SHP77 (cell line): ENCODE results near the gene YAE1.

Experiments used
- DNase-seq, 2 experiments: peaks; one replicate each; lab custom pipeline; 2025; lab: John Stamatoyannopoulos, UW

YAE1 gene

DNA sequence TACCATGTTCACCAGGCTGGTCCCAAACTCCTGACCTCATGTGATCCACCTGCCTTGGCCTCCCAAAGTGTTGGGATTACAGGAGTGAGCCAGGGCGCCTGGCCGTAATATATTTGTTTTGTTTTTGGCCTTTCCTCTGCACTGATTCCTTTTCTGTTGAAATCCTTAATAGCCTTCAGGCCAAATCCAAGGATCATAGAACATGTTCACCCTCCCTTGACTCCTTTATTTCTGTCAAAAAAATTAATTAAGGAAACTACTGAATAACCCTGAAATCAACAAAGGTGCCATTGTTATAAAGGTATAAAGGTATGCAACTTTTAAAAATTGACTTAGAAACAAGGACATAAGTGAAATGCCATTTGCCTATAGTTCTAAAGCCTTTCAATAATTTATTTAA is 41.7 kb downstream of the YAE1 start:
- DNase-seq: no peak

DNA sequence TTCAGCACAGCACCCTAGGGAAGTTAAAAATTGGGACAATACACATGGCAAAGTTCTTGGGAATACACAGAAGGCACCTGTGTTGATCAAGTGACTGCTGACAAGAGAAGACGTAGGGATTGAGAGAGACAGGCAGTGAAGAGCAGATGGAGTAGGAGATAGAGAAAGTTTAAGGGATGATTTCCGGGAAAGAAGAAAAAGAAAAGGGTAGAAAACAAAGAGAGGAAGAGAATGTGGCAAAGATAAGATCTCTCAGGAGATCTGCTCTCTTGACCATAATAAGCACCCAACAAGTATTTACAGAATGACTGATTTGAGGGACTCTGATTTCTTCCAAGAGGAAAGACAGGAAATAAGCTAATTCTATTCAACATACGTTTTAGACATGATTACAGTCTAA is 42.1 kb downstream of the YAE1 start:
- no peak for DNase-seq

DNA sequence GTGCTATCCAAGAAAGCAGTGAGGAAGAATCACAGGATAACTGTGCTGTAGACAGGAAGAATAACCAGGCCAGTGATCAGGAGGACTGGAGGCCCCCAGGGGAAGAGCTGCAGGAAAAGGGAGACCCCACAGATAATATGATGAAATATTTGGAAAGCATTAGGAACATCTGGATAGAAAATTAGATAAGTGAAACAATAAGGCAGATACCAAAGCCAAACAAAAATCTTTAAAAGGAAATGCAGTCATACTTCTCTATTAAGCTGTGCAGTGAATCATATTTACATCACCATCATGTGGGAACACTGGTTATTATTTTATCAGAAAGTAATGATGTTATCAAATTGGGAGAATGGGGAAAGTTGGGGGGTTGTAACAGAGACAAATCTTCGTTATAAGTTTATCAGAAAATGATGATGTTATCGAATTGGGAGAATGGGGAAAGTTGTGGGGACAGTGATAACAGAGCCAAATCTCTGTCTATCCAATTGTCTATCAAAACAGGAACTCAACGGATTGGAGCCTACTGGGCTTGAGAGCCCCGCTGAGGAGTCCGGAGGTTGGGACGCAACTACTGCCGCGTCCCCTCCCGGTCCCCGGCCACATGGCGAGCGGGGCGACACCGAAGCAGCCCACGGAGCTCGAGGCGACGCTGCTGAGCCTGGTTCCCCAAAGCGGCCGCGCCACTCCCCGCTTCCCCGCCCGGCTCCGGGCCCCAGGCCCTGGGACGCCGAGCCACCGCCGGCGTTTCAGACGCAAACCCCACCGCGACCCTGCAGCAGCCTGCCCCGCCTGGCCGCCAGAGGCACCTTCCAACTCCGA is 43.1 kb downstream of the YAE1 start:
- no peak for DNase-seq

DNA sequence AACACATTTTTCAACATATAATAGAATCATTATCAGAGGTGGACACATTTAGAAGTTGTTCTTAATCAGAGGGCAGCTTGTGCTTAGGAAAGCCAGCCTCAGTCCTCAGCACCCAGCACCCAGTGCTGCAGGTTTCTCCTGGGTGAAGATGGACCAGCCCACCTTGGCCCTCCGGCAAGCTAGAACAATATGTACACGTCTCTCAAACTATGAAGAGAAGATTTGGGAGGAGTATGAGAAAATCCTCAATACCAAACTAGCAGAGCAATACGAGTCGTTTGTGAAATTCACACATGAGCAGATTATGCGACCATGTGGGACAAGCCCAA is 43.7 kb downstream of the YAE1 start:
- DNase-seq: no peak

DNA sequence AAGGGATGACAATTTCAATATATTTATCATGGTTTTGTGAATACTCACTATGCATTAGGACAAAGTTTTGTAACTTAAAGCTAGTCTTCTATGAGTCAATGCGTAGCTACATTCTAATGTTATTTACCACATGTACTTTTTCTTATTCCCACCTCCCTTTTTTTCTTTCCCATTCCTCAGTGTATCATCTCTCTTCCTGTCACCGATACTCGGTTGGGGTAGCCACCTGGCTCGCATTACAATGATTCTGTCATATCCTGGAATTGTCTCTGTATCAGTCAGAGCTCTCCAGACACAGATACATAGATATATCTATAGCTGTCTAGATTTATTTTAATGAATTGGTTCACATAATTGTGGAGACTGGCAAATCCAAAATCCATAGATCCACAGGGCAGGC is 47.4 kb downstream of the YAE1 start:
- no peak for DNase-seq

DNA sequence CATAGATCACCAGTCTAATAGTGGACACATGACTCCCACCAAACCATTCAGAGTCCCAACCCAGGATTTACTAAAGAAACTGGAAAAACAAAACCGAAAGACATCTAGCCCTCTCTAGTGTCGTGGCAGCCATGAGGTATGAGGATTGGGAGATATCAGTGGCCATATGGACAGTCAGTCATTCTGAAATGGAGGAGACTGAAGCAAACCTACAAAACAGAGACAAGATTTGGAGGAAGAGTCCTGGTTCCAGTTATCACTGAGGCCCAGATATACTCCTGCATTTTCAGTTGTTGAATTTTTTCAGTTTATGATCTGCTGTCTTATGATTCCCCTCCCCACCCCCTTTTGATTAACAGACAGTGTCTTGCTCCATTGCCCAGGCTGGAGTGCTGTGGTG is 48.1 kb downstream of the YAE1 start:
- no peak for DNase-seq

DNA sequence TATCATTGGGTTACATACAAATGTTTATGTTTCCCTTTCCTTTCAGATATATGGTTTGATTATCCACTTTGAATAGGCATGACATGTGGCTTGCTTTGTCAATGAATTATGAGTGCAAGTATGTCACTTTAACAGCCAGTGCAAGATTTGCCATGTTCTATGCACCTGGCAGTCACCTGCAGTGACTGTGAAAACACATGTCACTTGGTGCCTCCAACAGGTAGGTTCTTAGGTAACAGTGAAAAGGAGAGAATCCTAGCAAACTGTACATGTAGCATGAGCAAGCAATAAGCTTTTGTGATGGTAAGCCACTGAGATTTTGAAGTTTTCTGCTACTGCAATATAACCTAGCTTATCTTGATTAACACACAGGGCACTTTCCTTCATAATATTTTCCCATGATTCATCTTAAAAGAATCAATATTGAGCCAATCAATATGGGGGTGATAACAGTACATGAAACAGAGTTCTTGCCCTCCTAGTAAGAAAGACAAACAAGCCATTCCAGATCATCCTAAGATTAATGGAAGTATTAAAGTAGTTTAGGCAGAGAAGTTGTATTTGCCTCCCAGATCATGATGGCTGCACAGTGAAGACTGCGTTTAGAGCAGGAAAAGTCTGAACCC is 49.3 kb downstream of the YAE1 start:
- DNase-seq: no peak

DNA sequence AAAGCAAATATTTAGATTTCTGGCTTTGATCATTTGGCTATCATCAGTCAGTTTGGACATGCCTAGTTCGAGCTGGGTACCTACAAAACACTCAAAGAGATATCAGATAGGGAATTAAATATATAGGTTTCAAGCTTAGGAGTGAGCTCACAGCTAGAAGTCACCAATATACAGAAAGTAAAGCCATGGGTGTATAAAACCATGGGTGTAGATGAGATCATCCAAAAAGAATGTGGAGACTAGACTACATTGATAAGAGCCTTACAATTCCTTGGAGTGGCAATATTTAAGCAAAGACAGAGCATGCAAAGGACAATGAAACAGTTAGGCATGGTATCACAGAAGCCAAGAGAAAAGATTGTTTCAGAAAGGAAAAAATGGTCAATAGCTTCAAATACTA is 49.9 kb downstream of the YAE1 start:
- no peak for DNase-seq

DNA sequence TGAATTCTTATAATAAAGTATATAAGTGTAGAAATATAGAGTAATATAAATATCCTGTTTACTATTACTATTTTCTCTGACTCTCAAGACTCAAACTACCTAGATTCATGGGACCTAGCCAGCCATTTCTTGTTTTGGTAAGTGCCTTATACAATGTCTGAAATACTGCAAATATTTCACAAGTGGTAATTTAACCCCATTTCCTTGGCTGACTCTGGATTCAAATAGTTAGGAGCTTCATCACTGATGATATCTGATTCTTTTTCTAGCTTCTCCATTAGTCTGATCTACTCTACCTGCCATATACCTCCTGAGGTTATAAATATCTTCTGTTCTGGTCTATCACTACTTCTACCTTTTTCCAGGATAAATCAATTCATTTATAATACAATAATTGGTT is 50.8 kb downstream of the YAE1 start:
- no peak for DNase-seq

DNA sequence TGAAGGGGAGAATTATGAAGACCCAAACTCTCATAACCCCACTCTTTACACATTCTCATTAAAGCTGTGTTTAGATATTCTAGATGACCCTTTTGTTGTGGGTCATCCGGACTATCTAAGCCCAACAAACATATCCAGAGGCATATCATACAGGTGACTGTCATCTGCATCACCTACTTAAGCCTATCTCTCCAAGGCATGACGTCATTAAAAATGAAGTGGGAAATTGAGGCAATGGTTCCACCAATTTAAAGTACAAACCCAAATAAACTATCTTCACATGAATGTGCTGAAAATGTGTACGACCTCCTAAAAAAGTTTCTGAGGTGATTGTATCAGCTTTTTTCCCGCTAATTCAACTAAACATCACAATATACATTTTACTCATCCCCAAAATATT is 52.7 kb downstream of the YAE1 start:
- DNase-seq: no peak

DNA sequence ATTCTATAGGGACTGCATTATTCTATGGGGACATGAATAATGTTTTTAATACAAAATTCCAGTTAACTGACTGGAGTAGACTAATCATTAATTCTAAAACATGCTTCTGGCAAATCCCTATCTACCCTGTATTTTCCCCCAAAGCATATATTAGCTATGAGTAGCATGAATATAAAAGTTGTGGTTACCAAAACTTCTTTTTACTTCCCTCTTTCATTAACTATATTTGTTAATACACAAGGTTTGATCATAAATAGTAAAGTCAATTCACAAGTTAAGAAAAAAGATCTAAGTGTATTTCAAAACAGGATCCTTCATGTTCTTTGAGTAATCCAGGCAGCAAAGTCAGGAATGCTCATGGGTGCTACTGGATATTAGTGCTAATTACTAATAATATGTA is 54.3 kb downstream of the YAE1 start:
- DNase-seq: no peak

DNA sequence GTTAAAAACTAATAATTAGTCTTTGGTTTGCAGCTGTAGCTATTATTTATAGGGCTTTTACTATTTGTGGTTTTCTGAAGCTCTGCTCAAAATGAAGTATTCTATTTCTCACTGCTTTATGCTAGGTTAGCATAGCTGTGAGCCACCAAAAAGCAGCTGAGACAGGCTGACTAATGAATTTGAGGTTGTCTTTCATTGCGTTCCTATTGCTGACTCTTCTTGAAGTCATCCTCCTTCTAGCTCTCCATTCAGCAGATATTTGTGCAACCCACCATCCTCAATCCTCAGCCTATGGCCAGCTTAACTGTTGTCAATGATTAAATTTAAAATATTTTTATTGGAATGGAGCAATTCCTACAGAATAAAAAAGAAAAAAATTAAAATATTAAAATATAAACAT is 55.1 kb downstream of the YAE1 start:
- no peak for DNase-seq

DNA sequence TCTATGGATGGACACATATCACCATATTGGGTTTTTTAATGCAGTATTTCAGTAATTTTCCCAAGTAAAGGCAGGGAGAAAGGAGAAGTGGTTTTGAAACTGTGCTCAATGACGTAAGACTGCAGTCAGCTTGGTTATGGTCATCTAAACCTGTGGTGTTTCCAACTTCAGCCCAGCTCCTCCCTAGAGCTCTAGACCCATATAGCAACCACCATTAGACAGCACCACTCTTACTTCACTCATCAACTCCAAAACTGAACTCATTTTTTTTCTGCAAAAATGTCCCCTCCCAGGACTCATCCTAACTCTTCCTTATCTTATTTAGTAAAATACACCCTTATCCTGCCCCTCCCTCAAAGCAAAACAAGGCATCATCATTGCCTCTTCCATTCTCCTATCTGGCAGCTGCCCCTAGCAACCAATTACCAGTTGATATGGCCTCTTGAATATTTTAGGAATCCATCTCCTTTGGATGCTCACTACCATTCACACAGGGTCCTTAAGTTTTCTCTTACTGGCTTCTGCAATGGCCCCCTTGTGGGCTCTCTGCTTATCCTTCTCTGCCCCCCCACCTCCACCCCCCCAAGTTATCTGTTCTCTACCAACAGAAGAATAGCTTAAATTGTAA is 55.7 kb downstream of the YAE1 start:
- no peak for DNase-seq
